CD4-positive, CD25-positive, alpha-beta regulatory T cell (primary cell): ENCODE results near the gene CENPP. TPM values are rescaled to one million over a fixed set of nuclear protein-coding genes. Genes with fewer than 3 reads are reported as not detected.

Experiments
- ATAC-seq, 2 donors: fragments of 150-1000 bp; cut with Tn5 transposase; one replicate each; pipeline ENCODE4 v1.10.0; 2021; ENCODE audit warnings: low read depth in 2 of 2, moderate number of reproducible peaks in 2 of 2, moderate library complexity in 1 of 2
- DNase-seq, 3 donors: peaks; one replicate each; pipeline versions ENCODE4 v3.0.0 to v3.0.0-alpha.2; 2012 to 2022; ENCODE audit warnings: mixed read lengths in 1 of 3
- H3K27ac ChIP-seq: one replicate; pipeline ENCODE4 v1.7.0; 2013; ENCODE audit warnings: mild to moderate bottlenecking, low read length; ENCODE audit not compliant: insufficient read depth, poor library complexity, severe bottlenecking
- H3K27me3 ChIP-seq: one replicate; pipeline ENCODE4 v1.7.0; 2013; ENCODE audit warnings: low read length; ENCODE audit not compliant: control insufficient read depth, insufficient read depth
- H3K36me3 ChIP-seq: one replicate; pipeline ENCODE4 v1.7.0; 2013; ENCODE audit warnings: mild to moderate bottlenecking, low read length, moderate library complexity; ENCODE audit not compliant: control insufficient read depth, insufficient read depth
- H3K4me1 ChIP-seq: 2 replicates; pipeline ENCODE4 v1.7.0; 2013; ENCODE audit warnings: mild to moderate bottlenecking, low read length; ENCODE audit not compliant: insufficient read depth, control insufficient read depth, poor library complexity, severe bottlenecking
- H3K4me3 ChIP-seq: one replicate; pipeline ENCODE4 v1.7.0; 2013; ENCODE audit warnings: low read depth, mild to moderate bottlenecking, low read length, moderate library complexity
- H3K9me3 ChIP-seq, 2 experiments: 1 replicate in 1 of 2; 2 replicates in 1 of 2; pipeline ENCODE4 v1.7.0; 2013; ENCODE audit warnings: low read length in 2 of 2, mild to moderate bottlenecking in 1 of 2, moderate library complexity in 1 of 2; ENCODE audit not compliant: control insufficient read depth in 2 of 2
- H3K27ac Mint-ChIP-seq, 3 donors: one replicate each; pipeline ENCODE4 v1.8.0; 2020 to 2022; ENCODE audit warnings: mild to moderate bottlenecking in 3 of 3, mixed read lengths in 3 of 3, moderate library complexity in 2 of 3
- H3K27me3 Mint-ChIP-seq: one replicate; pipeline ENCODE4 v1.8.0; 2022; ENCODE audit warnings: mild to moderate bottlenecking, mixed read lengths
- H3K36me3 Mint-ChIP-seq: one replicate; pipeline ENCODE4 v1.8.0; 2020; ENCODE audit warnings: mixed read lengths
- H3K4me1 Mint-ChIP-seq, 4 donors: one replicate each; pipeline ENCODE4 v1.8.0; 2020 to 2022; ENCODE audit warnings: mixed read lengths in 4 of 4, mild to moderate bottlenecking in 1 of 4
- H3K4me3 Mint-ChIP-seq, 4 donors: one replicate each; pipeline ENCODE4 v1.8.0; 2020 to 2022; ENCODE audit warnings: mild to moderate bottlenecking in 4 of 4, mixed read lengths in 4 of 4, moderate library complexity in 3 of 4
- H3K9me3 Mint-ChIP-seq, 7 donors: one replicate each; pipeline ENCODE4 v1.8.0; 2020 to 2022; ENCODE audit warnings: mixed read lengths in 7 of 7, mild to moderate bottlenecking in 3 of 7, moderate library complexity in 2 of 7
- polyA plus RNA-seq, 4 donors: library from polyadenylated mRNA; unstranded; fragments of 300-500 nt; fragmentation: Illumina TruSeq; gene quantifications; one replicate each; pipeline ENCODE4 v1.2.3, GENCODE V29; 2021
- total RNA-seq: library from RNA; stranded (reverse); gene quantifications from one replicate; pipeline ENCODE4 v1.2.3, GENCODE V29; 2022

The CENPP gene
- total and polyA plus RNA-seq, 5 donors from 2014 or later, result 2.7 to 6.1 (median 4.4) TPM

DNA sequence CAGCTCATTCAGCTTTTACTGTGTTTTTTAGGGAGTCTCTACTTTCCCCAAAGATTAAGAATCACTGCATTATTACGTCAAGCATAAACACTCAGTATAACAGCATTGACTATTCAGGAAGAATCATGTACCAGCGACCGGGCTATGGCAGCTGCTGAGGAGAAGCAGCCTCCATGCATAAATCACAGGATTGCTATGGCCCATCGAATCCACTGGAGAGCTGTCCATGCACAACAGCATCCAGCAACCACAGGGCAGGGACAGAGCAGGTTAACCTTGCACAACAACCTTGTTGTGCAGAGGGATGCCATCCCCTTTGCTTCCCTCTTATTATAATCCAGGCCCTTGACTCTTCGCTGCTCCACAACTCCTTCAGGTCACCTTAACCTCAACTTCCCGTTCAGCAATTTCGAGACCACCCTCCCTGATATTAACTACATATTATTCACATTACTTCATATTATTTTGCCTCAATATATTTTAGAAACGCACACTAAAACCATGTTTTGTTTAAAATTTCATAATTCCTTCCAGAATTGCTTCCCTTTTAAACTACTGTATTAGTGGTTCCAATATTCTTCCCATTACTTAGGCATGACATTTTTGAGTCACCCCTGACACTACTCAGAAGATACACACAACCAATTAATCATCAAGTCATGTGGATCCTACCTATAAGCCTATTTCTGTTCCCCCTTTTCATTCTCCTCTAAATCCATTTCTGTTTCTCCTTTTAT, 33.2 kb upstream of the CENPP start:
- no peaks in the 10 kb centered on the region for H3K9me3 ChIP-seq
- H3K4me3 ChIP-seq, result peak overlapping the region; percentile 98
- peaks cover 20% of the 10 kb centered on the region for H3K36me3 ChIP-seq
- H3K36me3 Mint-ChIP-seq, result peaks cover 23% of the 10 kb centered on the region
- peak overlapping the region; percentile 79 to 99 (median 98) for H3K27ac Mint-ChIP-seq
- peaks cover 37% of the 10 kb centered on the region for H3K4me1 ChIP-seq
- DNase-seq (no peak), ATAC-seq (no peak)
- peaks cover 23 to 74% (median 53%) of the 10 kb centered on the region in 4 donors for H3K4me1 Mint-ChIP-seq
- peak overlapping the region; percentile 68 for H3K27ac ChIP-seq
- peak overlapping the region; percentile 95 to 99 (median 99) for H3K4me3 Mint-ChIP-seq
- H3K9me3 Mint-ChIP-seq, result no peaks in the 10 kb centered on the region
- H3K27me3 ChIP-seq, result no peaks in the 10 kb centered on the region
- peaks cover 5% of the 10 kb centered on the region for H3K27me3 Mint-ChIP-seq

DNA sequence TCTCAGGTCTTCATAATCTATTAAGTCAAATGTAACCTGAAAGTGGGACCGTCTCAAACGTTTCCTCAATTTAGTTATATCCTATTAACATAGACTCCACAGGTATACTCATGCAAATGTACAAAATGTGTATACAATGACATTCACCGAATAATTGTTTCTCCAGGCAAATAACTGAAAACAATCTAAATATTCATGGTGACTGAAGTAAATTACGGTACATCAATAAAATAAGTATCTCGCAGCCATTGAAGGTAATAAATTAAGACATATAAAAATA, 32.7 kb upstream of the CENPP start:
- Mint-ChIP-seq H3K9me3 (no peaks in the 10 kb centered on the region), H3K27ac (peak overlapping the region; percentile 79 to 99 (median 98))

DNA sequence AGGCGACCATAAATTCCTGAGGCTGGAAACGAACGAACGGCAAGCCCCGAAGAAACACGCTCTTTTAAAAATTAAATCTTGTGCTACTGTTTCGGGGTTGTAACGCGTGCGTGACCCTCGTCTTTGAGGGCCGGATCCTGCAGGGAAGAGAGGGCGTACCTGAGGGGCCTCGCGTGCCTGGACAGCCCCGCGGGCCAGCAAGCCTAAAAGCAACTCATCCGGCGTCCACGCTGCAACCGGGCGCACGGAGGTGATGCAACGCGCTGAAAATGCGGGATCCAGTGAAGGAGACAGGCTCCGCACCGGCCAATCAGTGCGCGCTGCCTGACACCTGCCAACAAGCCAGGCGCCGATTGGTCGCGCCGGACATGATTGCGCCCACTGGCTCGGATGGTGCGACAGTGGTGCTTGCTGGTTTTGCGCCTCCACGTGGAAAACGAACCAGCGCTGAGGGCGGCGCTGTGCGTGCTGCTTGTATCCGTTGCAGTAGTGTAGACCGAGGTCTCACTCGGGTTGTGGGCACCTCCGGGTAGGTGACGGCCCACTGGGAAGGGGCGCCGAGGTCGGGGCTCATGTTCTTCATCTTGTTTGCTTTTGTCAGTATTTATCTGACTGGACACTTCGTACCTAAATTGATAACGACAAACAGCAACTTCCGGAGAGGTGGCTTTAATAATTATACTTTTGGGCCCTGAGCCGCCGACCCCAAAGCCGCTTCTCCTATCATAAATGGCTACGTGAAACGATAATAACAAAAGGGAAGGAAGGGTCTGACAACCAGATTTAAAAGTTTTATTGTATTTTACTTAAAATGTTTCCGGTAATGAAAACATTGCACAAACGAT, 32.1 kb upstream of the CENPP start, which contains the start of gene IARS1:
TSS of gene IARS1 (minus strand) at position 246 of the 845 bp plus-strand sequence. CDS start 4,278 bp downstream, outside the sequence.
- Histone ChIP-seq H3K27me3 (no peaks in the 10 kb centered on the region), H3K36me3 (peaks cover 20% of the 10 kb centered on the region), H3K4me3 (peak within 1 kb of the TSS; percentile 98), H3K27ac (peak within 1 kb of the TSS; percentile 81), H3K9me3 (no peaks in the 10 kb centered on the region), H3K4me1 (peaks cover 37% of the 10 kb centered on the region)
- ATAC-seq, result peak; percentile 95
- Mint-ChIP-seq H3K27ac (peak within 1 kb of the TSS; percentile 98 to 99 (median 99)), H3K27me3 (peaks cover 5% of the 10 kb centered on the region), H3K4me3 (peak within 1 kb of the TSS; percentile 95 to 99 (median 99)), H3K36me3 (peaks cover 28% of the 10 kb centered on the region), H3K9me3 (no peaks in the 10 kb centered on the region), H3K4me1 (peaks cover 19 to 77% (median 53%) of the 10 kb centered on the region in 4 donors)
- peak; percentile 98 to 100 (median 99) for DNase-seq

More for the DNA sequence above, 32.7 kb upstream of the CENPP start:
- Histone ChIP-seq H3K27ac (peak overlapping the region; percentile 68), H3K36me3 (peaks cover 19% of the 10 kb centered on the region), H3K9me3 (no peaks in the 10 kb centered on the region), H3K4me3 (peak overlapping the region; percentile 98), H3K27me3 (no peaks in the 10 kb centered on the region), H3K4me1 (peaks cover 37% of the 10 kb centered on the region)
- peaks cover 24 to 76% (median 54%) of the 10 kb centered on the region in 4 donors for H3K4me1 Mint-ChIP-seq
- ATAC-seq, result no peak
- peak overlapping the region; percentile 95 to 99 (median 99) for H3K4me3 Mint-ChIP-seq
- peaks cover 5% of the 10 kb centered on the region for H3K27me3 Mint-ChIP-seq
- H3K36me3 Mint-ChIP-seq, result peaks cover 27% of the 10 kb centered on the region
- DNase-seq, result no peak

DNA sequence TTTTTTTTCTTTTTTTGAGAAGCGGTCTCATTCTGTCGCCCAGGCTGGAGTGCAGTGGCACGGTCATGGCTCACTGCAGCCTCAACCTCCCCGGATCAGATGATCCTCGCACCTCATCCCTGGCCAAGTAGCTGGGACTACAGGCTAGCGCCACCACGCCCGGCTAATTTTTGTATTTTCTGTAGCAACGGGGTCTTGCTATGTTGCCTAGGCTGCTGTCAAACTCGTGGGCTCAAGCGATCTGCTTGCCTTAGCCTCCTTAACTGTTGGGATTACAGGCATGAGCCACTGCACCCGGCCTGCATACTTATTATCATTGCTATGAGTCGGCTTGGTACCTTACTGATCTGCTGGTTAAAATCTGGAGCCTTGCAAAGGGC, 31.5 kb upstream of the CENPP start:
- H3K4me1 ChIP-seq, result peaks cover 37% of the 10 kb centered on the region
- peak overlapping the region; percentile 81 for H3K27ac ChIP-seq
- DNase-seq (peak in 2 of 3 donors; percentile 5 to 28), ATAC-seq (no peak)
- peak overlapping the region; percentile 98 for H3K4me3 ChIP-seq
- Mint-ChIP-seq H3K4me1 (peaks cover 19 to 77% (median 54%) of the 10 kb centered on the region in 4 donors), H3K4me3 (peak overlapping the region; percentile 95 to 99 (median 99)), H3K9me3 (no peaks in the 10 kb centered on the region), H3K36me3 (peaks cover 32% of the 10 kb centered on the region), H3K27ac (peak overlapping the region; percentile 98 to 99 (median 99)), H3K27me3 (peaks cover 5% of the 10 kb centered on the region)
- peaks cover 24% of the 10 kb centered on the region for H3K36me3 ChIP-seq
- no peaks in the 10 kb centered on the region for H3K9me3 ChIP-seq
- H3K27me3 ChIP-seq, result no peaks in the 10 kb centered on the region

DNA sequence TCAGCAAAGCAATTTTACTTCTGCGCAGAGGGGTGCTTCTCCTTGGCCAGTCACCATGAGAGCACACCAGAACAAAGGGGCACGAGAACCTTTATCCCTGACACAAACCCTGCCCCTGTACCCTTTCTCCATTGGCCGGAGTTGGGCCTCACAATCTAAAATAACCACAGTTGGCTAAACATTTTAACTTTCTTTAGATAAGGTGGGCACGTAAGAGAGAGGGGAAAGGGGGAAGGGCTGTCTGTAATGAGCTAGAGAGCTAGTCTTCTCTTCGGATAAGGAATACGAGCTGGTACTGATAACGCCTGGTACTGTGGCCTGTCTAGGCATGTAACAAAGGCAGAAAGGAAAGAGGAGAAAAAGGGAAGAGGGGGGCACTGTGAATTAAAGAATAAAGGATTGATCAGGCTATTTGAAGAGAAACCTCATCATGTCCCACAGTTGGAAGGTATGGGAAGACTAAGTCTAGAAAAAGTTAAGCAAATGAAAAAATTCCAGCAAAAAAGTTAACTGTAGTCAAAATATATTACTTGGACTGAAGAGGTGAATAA, 30.4 kb upstream of the CENPP start:
- peaks cover 27% of the 10 kb centered on the region for H3K36me3 Mint-ChIP-seq
- Histone ChIP-seq H3K4me1 (peaks cover 37% of the 10 kb centered on the region), H3K27me3 (no peaks in the 10 kb centered on the region), H3K36me3 (peaks cover 27% of the 10 kb centered on the region), H3K4me3 (peak overlapping the region; percentile 98), H3K9me3 (no peaks in the 10 kb centered on the region), H3K27ac (no peak overlapping the region)
- no peak for DNase-seq
- peaks cover 19 to 69% (median 46%) of the 10 kb centered on the region in 4 donors for H3K4me1 Mint-ChIP-seq
- peaks cover 5% of the 10 kb centered on the region for H3K27me3 Mint-ChIP-seq
- no peaks in the 10 kb centered on the region for H3K9me3 Mint-ChIP-seq
- H3K27ac Mint-ChIP-seq, result peak overlapping the region; percentile 18 to 98 (median 70)
- no peak for ATAC-seq
- H3K4me3 Mint-ChIP-seq, result peak overlapping the region; percentile 52 to 95 (median 79)

DNA sequence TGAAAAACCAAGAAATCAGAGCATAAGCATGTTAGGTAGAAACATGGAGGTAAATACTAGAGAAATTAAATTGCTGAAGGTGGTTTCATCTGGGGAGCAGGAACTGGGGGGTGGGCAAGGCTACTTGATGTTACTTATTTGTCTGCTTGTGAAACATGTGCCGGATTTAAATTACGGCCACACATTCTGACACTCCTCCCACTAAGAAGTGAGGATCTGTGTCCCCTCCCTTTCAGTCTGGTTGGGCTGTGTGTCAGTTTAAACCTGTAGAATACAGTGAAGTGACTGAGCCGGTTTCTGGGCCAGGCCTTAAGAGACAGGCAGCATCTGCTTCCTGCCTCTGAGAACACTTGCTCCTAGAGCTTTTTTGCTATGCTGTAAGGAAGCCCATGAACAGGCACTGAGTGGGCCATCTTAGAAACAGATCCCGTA, 29.9 kb upstream of the CENPP start:
- H3K36me3 ChIP-seq, result peaks cover 32% of the 10 kb centered on the region
- no peak overlapping the region for H3K4me3 ChIP-seq
- peaks cover 19 to 64% (median 43%) of the 10 kb centered on the region in 4 donors for H3K4me1 Mint-ChIP-seq
- H3K27me3 Mint-ChIP-seq, result peaks cover 5% of the 10 kb centered on the region
- no peak for DNase-seq
- H3K27ac ChIP-seq, result no peak overlapping the region
- H3K27ac Mint-ChIP-seq, result peak overlapping the region; percentile 18 to 98 (median 70)
- H3K4me3 Mint-ChIP-seq, result peak overlapping the region in 2 of 4 donors; percentile 18 to 95
- no peak for ATAC-seq
- peaks cover 37% of the 10 kb centered on the region for H3K4me1 ChIP-seq
- H3K9me3 ChIP-seq, result no peaks in the 10 kb centered on the region
- H3K36me3 Mint-ChIP-seq, result peaks cover 25% of the 10 kb centered on the region
- no peaks in the 10 kb centered on the region for H3K9me3 Mint-ChIP-seq
- H3K27me3 ChIP-seq, result no peaks in the 10 kb centered on the region

DNA sequence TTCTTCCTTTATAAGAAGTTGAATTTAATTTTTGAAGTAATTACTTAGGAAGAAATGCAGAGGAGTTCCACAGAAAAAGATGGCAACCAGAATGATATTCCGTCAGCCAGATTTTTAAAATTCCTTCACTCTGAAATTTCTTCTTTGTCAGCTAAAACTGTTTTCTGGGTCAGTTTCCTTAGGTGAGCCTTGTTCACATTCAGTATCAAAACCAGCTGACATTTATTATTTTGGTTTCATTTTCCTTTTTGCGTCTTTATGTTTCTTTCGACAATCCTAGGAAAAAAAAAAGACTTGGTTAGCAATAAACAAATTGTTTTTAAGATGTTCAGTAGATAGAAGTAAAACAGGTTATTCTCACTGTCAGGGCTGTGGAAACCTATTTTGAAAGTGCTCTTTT, 28.1 kb upstream of the CENPP start:
- Histone ChIP-seq H3K27ac (peak overlapping the region; percentile 55), H3K4me1 (peaks cover 23% of the 10 kb centered on the region), H3K27me3 (no peaks in the 10 kb centered on the region), H3K4me3 (peak overlapping the region; percentile 70), H3K9me3 (no peaks in the 10 kb centered on the region), H3K36me3 (peaks cover 49% of the 10 kb centered on the region)
- H3K36me3 Mint-ChIP-seq, result peaks cover 27% of the 10 kb centered on the region
- peak overlapping the region; percentile 62 to 81 (median 74) for H3K4me3 Mint-ChIP-seq
- peaks cover 5% of the 10 kb centered on the region for H3K27me3 Mint-ChIP-seq
- H3K4me1 Mint-ChIP-seq, result peaks cover 19 to 47% (median 29%) of the 10 kb centered on the region in 4 donors
- ATAC-seq, result no peak
- peak in 2 of 3 donors; percentile 5 to 34 for DNase-seq
- peak overlapping the region; percentile 92 to 94 (median 92) for H3K27ac Mint-ChIP-seq
- H3K9me3 Mint-ChIP-seq, result no peaks in the 10 kb centered on the region
